HG03103 (cell line): ENCODE measurements around the gene POLA1.

ENCODE experiments used
- ATAC-seq: cut with Tn5 transposase; IDR thresholded peaks from one replicate; pipeline ENCODE4 v1.9.1; 2021; ENCODE audit warnings: low read depth; ENCODE audit not compliant: unreplicated experiment

Gene POLA1

GRCh38 chrX:24694825-24695224, 1.1 kb downstream of the POLA1 start:
- ATAC-seq = no peak

- no peak for ATAC-seq
These were observed 2.6 kb downstream of the POLA1 start for GRCh38 chrX:24696294-24696693.

GRCh38 chrX:24702362-24703184, 8.9 kb downstream of the POLA1 start:
- ATAC-seq = peak; percentile 97

DNA sequence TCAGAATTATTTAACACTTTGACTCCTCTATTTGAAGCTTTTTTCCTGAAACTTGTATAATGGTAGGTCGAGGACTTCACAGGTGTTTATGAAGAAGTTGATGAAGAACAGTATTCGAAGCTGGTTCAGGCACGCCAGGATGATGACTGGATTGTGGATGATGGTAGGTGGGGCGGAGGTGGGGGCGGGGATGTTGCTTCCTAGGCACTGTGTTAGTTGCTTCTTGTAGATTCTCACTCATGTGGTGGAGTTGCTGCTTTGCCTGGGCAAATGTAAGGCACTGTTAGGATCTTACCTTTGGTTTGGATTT, 9.4 kb downstream of the POLA1 start:
- no peak for ATAC-seq

DNA sequence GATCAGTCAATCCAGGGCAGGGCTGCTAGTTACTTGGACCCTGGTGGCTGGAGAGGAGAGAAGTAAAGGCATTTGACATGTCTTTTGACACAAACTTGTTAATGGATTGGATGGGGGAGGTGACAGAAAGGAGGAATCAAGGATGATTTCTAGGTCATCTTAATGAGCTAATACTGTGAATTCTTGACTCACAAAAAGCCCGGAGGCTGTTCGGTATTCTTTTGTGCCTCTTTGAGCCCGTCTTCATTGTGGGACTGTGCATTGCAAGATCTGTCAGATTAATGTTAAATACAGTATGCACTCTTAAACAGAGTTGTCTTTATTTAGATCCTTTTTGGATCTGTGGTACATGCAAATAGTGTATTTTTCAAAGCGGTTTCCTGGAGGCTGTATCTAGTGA, 25.1 kb downstream of the POLA1 start:
- no peak for ATAC-seq

DNA sequence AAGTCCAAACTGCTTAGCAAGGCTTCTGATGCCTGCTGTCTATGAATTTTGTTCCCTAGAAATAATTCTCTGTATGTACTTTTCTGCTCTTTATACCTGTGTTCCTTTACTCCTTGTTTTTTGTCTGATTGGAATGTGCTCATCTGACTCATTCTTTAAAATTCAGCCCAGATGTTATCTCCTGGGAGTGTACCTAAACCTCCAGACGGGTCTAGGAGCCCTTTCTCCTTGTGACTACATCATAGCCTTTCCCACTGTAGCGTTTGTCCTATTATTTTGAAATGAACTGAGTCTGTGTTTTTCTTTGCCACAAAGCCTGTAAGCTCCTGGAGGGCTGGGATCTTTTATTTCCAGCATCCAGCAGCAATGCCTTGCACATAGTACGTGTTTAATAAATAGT, 26.3 kb downstream of the POLA1 start:
- ATAC-seq = no peak

DNA sequence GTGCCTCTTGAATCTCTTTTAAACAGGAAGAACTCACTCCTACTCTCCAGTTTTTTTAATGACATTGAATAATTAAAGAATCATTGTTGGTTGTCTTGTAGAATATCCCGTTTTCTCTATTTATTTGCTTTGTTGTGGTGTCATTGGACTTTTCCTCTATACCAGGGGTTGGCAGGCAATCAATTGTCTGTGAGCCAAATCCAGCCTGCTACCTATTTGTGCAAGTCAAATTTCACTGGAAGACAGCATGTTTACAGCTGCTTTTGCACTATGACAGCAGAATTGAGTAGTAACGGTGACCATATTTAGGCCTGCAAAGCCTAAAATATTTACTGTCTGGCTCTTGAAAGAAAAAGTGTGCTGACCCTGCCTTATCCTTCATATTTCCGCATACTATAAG, 34.8 kb downstream of the POLA1 start:
- no peak for ATAC-seq

DNA sequence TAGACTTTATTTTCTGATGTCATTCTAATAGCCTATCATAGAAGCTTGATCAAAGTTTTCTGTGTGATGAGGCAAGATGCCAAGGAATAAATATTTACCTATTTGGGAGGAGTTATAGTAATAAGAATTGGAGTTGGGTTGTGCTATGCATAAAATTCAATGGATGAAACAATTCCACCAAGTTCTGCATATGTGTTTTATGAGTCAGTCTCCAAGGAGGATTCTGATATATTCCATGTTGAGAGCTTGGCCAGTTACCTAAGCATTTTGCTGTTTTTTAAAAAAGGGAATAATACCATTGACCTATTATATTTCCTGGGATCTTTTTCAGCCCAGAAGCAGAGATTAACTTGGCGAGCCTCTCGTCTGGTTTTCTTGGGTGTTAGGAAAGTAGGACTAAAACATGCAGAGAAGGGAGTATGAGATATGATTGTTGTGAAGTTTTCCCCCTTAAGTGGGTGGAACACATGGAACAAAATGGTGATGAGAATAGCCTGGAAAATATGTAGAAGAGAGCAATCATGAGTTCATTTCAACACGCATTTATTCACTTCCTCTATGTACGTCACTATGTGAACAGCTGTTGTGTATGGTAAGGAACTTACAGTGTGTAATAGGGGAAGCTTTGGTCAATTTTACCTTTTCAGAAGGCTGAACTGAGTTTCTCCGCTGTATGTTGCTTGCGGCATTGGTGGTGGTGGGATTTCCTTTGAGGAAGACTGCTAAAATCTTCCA, 39.2 kb downstream of the POLA1 start:
- ATAC-seq = no peak

- no peak for ATAC-seq
These were observed 47.6 kb downstream of the POLA1 start for GRCh38 chrX:24741330-24741729.

- no peak for ATAC-seq
These were observed 54.5 kb downstream of the POLA1 start for GRCh38 chrX:24748196-24748595.

- no peak for ATAC-seq
These were observed 66.1 kb downstream of the POLA1 start for GRCh38 chrX:24759786-24760185.

DNA sequence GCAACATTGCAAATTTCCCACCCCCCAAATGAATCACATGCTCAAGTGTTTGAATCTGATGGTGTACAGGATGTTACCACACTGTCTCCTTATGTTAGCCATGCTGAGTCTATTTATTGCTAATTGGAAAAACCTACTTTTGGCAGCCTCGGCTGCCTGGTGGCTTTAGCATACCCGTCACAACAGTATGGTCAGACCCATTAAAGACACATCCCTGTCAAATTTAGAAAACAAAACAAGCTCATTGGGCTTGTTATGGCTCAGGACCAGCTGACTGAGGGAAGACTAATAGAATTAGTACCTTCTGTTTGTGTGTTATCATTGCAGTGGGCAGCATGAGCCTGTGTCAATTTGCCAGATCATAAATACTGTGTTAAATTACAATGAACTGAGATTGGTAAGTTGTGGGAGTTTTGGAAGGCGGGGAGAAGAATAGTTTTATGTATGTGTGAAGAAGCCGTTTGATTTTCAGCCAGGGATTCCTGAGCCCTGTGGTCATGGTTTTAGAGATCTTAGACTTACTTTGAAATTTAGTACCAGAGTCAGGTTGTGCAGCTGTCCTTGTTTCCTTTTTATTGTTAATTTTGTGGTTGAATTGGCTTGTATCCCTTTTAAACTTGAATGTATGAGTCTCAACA, 66.8 kb downstream of the POLA1 start:
- ATAC-seq = no peak

- no peak for ATAC-seq
These were observed 67.6 kb downstream of the POLA1 start for GRCh38 chrX:24761306-24761705.

DNA sequence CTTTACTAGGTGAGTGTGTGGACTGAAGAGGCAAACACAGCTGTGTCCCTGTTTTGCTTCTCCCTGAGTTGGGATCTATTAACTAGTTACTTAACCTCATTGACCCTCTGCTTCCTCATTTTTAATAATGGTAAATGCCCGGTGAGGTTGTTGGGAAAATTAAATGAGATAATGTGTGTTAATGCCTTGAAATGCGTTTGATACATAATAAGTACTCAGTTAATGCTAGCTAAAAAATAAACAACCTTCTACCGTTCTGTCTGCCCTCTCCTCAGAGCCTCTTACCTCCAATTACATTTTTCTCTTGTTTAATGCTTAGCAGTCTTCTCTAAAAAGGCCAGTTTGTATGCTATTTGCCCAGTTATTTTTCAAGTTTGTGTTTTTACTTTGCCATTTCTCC, 70.3 kb downstream of the POLA1 start:
- ATAC-seq = no peak

DNA sequence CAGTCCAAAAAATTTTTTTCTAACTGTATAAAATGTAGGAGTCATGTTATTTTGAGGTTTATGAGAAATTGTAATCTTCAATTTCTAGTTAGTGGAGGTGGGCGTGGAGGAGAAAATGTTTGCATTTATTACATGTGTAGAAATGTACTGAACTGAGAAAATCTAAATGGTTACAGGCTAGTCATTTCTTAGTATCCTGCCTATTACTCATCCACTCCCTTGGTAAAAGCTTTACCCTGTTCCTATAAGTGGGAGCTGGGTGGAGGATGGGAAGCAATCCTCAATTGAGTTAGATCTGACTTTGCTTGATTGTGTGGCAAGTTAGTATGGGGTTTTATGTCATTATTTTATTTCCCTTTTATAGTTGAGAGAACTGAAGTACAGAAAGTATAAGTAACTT, 73.8 kb downstream of the POLA1 start:
- ATAC-seq = no peak

DNA sequence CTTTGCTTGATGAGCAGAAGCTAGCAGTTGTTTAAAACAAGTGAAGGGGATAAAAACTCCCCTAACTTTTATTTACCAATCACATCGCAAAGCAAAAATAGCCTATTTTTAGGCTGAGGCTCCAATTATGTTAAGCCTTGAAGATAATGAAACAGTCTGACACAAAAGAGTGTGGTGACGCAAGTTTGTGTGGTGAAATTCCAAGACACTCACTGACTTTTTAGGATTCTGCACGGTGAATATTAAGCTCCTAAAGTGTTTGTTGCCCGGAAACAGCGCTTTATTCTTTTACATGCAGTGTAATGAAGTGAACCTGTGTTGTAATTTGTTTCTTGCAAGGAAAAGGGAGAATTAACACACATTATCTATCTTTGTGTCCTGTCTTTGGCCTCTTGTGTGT, 74.8 kb downstream of the POLA1 start:
- ATAC-seq = no peak

DNA sequence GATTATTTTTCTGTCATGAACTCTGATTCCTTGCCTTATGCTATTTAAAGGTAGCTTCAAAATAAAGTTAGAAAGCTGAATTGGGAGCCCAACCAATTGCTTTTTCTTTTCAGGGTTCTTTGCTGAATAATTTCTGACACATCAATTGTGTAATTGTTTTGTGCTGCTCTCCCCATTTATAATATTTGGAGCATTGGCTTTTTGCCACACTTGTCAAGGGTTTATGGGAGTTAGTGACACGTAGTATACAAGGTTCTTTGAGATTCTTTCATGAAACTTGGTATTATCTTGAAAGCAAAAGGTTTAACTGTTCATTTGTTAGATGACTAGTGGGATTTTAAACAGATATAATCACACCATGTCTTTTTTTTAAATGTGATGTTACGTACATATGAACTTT, 80.9 kb downstream of the POLA1 start:
- ATAC-seq = no peak

- ATAC-seq = no peak
These were observed 82.2 kb downstream of the POLA1 start for GRCh38 chrX:24775891-24776290.

DNA sequence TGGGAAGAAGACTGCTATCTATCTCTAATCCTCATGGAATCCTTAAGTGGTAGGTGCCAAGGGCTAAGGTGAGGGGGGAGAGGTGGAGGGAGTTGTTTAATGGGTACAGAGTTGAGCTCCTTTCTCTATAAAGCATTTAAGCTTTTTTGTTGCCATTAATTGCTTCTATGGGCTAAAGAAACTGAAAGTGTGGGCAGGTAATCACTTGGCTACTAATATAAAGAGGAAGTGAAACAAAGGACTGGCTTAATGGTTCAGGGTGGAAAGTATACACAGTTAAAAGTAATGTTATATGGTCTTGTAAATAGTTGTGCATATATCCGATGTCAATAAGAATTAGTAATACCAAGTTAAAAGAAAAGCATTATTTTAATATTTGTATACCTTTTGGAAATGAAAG, 83.9 kb downstream of the POLA1 start:
- peak; percentile 96 for ATAC-seq

DNA sequence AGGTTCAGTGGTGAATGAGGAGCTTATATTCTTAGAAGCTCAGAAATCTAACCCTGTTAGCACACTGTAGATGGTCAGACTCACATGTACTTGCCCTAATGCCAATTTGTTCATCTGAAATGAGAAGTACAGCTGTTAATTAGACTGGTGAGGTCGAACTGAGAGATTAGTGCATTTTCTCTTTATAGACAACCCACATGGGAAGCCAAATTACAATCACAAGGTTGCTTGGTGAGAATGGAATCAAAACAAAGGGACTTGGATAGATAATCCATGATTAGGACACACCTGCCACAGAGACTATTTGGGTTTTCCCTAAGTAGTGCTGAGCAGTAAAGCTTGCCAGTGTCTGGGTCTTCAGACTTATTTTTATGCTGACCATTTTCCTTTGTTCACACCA, 88.3 kb downstream of the POLA1 start:
- no peak for ATAC-seq

DNA sequence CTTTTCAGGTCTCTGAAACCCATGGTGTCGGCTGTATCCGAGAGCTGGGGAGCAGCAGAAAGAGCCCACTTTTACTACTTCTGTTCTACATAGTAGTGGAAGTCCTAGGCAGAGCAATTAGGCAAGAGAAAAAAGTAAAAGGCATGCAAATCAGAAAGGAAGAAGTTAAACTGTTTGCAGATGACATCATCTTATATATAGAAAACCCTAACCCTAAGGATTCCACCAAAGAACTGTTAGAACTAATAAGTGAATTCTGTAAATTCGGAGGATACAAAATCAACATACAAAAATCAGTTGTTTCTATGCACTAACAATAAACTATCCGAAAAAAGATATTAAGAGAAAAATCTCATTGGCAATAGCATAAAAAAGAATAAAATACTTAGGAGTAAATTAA, 95.3 kb downstream of the POLA1 start:
- no peak for ATAC-seq

DNA sequence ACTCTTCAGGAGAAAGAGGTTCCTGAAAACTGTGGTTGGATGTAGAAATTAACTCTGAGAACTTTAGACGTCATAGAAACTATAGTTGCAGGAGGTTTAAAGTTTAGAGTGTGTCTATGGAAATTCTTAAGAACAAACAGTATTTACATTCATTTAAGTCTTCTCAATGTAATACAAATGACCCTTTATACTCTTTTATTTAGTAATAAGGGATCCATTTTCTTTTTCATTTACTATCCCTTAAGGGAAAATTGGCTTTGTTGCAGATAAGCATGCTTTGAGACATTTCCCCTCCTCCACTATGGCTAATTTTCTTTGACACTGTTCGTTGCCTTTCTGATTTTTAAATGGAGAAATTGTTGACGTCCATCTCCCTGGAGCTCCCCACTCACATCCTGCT, 96.4 kb downstream of the POLA1 start:
- no peak for ATAC-seq
